Gastroesophageal sphincter (tissue), 3 donors: ENCODE measurements around the gene MED28.

Source experiments
- CTCF ChIP-seq, 4 experiments: fragments of 200-600 bp in 2 of 4; fragments of 450-650 bp in 2 of 4; sonication (generic) in 1 of 4; IDR thresholded peaks; one replicate each; pipeline ENCODE4 v1.5.1; 2017 to 2019; ENCODE audit warnings: antibody characterized with exemption in 4 of 4, mild to moderate bottlenecking in 2 of 4, moderate library complexity in 2 of 4
- POLR2A ChIP-seq, 2 donors: fragments of 450-650 bp; IDR thresholded peaks; one replicate each; pipeline ENCODE4 v1.6.1; 2017; ENCODE audit warnings: antibody characterized with exemption in 2 of 2, mild to moderate bottlenecking in 2 of 2, moderate library complexity in 1 of 2
- POLR2AphosphoS5 ChIP-seq: sonication (generic); formaldehyde crosslinking; IDR thresholded peaks from one replicate; pipeline ENCODE4 v1.6.1; 2017; ENCODE audit warnings: antibody characterized with exemption

GRCh38 chr4:17613761-17614415 is 553 bp upstream of the MED28 start:
- TF ChIP-seq CTCF (IDR thresholded peaks at IDR 0.05) (no peak), POLR2A (IDR thresholded peaks at IDR 0.05) (no peak), POLR2AphosphoS5 (peak; percentile 45)
